ENCODE data around the gene C11orf42.
"Not testable (repeated sequence)": the region's sequence is repeated elsewhere in the genome, so short reads cannot be mapped to it uniquely, and the experiment has no call there.

The C11orf42 gene

DNA sequence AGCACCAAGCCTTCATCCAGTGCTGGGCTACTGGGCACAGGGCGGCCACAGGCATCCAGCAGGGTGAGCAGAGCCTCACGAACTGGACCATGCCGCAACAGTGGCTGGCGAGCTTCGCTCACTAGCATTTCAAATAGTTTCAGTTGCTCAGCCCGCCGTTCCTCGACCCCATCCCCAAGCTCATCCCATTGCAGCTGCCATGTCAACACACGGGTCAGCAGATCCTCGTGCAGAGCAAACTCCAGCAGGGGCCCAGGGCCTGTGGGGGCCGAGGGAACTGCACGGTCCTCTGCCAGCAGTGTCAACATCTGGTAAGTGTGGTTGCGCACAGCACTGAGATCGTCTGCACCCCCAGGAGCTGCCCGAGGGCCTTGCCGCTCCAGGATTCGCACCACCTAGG, 18.5 kb downstream of the C11orf42 start:
- DNase-seq = no peak

DNA sequence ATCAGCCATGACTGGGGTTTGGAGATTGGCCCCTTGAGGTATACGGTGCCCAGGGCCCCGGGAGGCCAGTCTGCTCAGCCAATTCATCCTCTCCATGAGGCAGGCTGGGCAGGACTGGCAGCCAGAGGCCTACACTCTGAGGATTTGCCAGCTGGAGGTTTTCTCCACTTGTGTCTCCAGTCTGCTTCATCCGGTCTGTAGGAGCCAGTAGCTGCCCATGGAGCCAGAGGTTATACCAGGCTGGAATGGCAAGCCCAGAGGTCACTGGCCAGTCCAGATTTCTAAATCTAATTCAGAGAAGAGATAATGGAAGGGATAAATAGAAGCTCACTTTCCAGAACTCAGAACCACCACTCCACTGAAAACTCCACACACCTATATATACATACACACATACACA, 19.1 kb downstream of the C11orf42 start:
- no peak for DNase-seq

DNA sequence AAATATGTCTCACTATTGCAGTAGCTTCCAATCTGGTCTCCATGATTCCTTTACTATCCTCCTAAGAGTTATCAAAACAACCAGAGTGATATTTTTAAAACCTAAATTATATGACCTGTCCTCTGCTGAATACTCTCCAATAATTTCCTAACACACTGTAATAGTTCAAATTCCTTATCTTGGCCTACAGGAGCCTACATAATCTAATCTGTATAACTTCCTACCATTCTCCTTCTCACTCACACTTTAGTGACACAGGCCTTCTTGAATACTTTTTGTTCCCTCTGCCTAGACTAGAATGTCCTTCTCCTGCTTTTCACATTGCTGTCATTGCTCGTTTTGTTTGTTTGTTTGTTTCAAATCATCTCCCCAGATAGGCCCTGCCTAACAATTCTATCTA, 19.7 kb downstream of the C11orf42 start:
- no peak for DNase-seq

DNA sequence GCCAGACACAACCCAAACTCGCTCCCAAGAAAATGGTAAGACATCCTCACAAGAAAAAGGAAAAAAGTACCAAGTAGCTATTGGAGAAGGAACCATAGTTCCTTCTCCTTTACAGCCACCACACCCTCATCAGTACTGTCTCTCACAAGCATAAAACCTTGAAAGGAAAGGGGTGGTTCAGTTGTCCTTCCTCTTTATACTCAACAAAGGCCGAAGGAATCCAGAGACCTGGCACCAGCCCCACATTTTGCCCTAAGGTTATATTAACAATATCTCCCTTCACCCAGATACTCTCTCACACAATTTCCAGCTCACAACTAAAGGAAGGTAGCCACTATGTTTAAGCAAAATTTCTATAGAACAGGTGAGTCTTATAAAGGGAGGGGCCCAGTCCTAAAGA, 20.5 kb downstream of the C11orf42 start:
- no peak for DNase-seq

DNA sequence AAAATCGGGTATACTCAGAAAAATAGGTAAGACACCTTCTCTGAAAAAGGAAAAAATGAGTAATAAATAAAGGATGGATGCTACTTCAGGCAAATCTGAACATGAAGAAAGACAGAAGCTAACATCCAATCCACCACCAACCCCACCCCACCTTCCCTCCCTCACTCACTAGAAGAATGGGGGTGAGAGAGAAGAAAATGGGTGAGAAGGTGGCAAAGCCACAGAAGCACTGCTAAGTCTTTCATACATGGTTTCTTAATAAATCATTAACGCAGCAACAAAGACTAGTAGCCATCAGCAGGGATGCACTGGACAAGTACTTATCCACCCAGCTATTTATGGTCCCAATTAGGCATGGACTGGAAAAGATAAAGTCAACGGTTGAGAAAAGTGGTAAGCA, 23.2 kb downstream of the C11orf42 start:
- no peak for DNase-seq

DNA sequence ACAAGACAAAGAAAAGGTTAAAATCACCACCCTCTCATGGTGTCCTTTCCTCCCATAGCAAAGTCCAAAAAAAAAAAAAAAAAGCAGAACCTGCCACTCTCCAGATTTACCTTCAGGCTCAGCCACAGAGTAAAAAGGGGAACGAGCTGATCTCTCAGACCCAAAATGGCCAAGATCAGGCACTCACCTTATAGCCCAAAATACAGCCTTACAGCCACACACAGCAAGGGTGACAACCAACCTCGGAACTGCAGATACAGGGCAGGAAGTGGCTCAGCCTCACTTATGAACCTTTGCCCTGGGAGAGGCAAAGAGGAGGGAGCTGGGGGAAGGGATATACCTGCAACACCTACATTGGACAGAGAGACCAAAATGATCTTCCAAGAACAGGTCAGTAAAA, 24.6 kb downstream of the C11orf42 start:
- no peak for DNase-seq

DNA sequence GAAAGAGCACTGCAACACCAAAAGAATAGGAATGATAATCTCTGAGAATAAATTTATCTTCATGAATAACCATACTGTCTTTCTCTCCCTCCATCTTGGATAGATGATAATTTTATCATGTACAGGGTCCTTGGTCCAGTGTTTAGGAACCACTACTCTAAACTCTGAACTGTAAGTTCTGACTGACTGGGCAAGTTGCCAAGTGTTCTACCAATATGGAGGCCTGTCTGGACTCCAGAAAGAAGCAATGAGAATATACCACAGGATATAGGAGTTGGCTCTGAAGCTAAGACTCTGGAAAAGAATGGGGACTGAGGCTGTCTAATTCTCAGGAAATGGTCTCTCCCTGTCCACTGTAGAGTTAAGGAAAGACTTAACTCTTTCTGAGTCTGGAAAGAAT, 27.5 kb downstream of the C11orf42 start:
- no peak for DNase-seq

DNA sequence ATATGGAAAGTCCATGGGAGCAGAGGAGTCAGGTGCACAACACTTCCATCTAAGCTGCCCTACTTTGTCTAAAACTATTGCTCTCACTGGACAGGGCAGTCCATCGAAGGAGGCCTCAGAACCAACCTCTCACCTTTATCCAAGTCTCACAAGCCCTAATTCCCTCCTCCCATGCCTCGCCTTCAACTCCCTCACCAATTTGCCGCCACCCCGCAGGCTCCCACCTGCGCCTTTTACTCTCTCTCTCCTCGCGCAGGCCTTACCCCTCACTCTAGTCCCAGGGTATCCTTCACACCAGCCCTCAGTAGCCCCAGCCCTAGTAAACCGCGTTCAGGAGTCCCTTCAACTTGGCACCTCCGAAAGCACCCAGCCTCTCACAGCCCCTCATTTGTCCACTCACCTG, 28.6 kb downstream of the C11orf42 start:
- DNase-seq = no peak

DNA sequence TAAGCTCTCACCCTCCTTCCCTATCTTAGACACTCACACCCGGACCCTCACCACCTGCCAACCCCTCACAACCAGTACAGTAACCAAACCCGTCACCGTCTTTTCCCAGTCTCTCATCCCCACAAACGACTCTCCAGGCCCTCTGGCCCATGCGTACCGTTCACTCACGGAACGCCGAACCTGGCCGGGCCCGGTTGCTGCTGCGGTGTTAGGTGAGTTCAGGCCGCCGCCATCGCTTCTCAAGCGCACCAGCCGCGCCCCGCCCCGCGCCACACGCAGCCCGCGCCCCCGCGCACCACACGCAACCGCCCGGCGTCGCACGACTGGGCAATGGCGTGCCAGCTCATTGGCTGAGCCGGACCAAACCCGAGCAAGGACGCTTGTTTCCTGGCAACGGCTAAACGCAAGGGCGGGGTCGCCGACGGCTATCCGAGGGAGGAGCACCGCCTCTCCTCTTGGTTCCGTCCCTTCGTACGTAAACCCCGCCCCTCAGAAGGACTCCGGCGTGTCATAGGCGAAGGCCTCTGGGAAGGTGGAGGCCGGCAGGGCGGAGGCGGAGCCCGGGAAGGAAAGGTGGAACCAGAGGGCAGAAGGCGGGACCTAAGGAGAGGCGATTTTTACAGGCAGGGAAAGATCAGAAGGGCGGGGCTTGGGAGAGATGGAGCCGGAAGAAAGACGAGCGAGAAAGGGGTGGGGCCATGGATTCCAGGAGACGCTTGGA, 29.2 kb downstream of the C11orf42 start, which contains the start of gene FHIP1B:
FHIP1B (minus strand) TSS at position 250 of the 721 bp plus-strand sequence. CDS start 10,120 bp downstream, outside the sequence.
- DNase-seq = peak; percentile 98

DNA sequence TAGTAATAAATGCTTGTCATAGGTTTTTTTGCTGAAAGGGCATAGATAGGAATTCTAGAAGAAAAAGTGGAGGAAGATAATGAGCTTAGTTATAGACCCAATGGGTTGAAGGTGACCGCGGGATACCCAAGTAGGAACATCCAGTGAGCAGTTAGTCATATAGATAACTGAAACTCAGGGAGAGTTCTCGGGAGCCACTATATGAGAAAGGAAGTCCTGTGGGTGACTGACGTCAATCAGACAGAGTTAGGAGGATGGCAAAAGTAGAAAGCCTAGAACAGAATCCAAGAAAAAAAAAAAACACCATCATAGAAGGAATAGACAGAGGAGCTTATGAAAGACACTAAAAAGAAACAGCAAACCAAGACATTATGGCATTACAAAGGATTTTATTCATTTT, 31.9 kb downstream of the C11orf42 start:
- DNase-seq = no peak

DNA sequence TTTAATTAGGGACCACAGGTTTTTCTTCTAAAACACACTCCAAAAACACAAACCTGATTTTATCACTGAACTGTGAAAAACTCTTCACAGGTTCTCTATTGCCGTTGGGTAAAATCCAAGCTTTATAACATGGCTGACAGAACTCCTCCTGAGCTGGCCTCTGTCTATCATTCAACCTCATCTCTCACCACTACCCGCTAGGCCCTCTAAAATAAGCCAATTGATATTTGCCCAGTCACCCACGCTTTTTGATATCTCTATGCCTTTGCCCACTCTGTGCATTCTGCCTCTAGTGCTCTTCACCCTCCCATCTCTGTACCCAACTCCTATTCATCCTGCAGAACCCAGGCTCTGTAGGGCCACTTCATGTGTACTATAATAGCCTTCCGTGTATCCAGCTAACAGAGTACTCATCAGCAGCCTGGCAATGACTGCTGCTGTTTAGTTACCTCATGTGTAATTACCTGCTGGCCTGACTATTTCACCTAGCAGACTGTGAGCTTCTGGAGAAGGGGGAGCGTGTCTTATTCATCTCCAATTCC, 32.5 kb downstream of the C11orf42 start:
- DNase-seq = no peak

DNA sequence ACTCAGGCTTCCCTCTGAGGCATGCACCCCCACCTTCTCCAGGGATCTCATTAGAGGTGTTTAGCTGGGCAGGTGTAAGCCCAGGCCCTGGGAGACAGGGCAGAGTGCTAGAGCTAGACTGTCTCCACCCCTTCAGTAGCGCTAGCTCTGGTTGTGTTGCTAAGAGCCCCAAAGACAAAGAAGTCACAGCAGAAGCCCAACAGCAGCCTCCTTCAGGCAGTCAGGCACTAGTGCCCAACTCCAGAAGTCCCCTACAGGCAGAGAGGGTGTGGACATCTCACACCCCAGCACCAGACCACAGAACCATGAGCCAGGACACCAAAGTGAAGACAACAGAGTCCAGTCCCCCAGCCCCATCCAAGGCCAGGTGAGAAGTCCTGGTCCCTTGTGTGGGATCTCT, 33.5 kb downstream of the C11orf42 start, which contains the start of gene CNGA4:
CNGA4 (plus strand) TSS at position 188 of the 400 bp plus-strand sequence; CDS start at position 306, 118 bp downstream.
- DNase-seq = no peak

DNA sequence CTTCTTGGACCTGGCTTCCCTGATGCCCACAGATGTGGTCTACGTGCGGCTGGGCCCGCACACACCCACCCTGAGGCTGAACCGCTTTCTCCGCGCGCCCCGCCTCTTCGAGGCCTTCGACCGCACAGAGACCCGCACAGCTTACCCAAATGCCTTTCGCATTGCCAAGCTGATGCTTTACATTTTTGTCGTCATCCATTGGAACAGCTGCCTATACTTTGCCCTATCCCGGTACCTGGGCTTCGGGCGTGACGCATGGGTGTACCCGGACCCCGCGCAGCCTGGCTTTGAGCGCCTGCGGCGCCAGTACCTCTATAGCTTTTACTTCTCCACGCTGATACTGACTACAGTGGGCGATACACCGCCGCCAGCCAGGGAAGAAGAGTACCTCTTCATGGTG, 34.8 kb downstream of the C11orf42 start:
- no peak for DNase-seq

DNA sequence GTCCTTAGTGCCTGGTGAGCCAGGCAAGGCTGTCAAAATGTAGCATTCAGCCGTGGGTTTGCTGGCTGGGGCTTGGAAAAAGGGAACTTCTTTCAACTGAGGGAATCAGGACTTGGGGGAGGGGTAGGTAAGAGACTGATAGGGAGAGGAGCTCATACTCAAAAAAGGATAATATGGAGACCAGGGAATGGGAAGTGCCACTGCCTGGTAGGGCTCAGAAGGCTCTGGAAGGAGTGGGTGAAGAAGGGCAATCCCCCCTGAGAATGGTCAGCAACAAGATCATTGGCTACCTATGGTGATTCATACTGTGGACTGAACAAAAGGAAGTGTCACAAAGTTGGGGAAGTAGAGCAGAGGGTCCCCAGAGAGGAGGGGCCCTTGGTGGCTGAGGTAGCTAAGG, 35.4 kb downstream of the C11orf42 start:
- DNase-seq = no peak

DNA sequence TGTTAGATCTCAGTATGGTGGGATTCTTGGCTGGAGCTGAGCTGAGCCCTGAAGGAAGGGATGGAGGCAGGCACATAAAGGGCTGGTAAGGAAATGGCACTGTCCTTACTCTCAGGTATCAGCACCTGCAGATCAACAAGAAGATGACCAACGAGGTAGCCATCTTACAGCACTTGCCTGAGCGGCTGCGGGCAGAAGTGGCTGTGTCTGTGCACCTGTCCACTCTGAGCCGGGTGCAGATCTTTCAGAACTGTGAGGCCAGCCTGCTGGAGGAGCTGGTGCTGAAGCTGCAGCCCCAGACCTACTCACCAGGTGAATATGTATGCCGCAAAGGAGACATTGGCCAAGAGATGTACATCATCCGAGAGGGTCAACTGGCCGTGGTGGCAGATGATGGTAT, 36.0 kb downstream of the C11orf42 start:
- DNase-seq = no peak

DNA sequence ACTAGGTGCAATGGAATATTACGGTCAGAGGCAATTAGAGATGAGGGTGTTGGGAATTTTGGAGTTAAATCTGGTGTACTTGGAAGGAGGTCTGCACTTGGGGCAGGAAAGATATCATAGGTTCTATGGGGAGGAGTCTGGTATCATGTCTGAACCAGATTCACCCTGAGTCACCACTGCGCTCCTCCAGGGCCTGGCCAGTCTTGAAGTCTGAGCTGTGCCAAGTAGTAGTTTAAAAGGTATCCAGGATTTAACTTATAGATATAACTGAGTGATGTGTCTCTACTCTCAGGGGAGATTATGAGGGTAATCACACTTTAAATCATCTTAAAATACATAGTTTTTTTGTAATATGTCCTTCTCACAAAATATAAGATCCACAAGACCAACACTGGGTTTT, 40.2 kb downstream of the C11orf42 start:
- no peak for DNase-seq

DNA sequence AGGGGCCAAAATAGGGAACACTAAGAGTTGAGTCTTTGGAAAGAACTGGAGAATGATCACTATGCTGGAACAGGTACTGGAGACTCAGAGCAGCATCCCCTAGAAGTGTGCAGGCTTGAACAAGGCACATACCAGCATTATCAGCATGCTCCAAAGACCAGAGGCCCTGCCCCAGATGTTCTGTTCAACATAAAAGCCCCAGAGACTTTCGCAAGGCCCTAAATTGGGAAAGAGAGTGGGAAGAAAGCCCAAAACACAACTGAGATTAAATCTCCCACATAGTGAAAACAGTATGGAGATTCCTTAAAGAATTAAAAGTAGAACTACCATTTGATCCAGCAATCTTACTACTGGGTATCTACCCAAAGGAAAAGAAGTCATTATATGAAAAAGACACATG, 42.9 kb downstream of the C11orf42 start:
- DNase-seq = no peak

DNA sequence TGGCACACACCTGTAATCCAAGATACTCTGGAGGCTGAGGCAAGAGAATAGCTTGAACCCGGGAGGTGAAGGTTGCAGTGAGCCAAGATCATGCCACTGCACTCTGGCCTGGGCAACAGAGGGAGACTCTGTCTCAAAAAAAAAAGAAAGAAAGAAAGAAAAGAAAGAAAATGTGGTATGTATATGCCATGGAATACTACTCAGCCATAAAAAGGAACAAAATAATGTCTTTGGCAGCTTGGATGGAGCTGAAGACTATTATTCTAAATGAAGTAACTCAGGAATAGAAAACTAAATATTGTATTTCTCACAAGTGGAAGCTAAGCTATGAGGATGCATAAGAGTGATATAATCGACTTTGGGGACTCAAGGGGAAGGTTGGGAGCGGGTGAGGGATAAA, 43.5 kb downstream of the C11orf42 start:
- DNase-seq = not testable (repeated sequence)

DNA sequence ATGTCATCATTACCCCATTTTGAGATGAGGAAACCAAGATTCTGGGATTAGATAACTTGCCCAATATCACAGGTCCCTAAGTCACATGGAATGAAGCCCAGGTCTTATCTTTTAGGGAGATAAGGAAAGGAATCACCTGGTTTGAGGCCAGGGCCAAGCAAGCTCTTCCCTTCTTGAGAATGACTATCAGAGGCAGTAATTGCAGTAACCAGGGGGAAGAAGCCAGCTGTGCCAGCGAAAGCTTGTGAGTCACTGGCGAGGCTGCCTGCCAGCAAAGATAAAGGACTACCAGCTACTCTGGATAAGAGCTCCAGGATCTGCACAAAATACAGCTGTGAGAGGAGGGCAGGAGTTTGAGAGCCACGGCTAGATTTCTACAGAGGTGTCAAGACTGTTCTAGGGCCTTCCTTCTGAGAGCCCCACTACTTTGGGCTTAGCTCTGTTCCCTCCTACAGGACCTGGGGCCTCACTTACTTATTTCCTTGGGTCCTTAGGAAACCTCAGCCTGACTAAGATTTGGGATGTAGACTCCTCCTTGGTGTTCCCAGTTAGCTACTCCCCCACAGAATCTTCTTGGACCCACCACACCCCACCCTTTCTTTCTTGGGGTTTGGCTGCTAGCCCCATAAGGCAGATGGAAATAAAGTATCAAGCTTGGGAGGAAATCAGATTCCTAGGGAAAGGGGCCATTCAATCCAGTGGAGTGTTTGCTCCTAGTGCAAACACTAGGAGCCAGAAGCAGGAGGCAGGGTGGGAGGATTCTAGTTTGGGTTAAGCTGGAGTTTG, 44.6 kb downstream of the C11orf42 start:
- DNase-seq = no peak

DNA sequence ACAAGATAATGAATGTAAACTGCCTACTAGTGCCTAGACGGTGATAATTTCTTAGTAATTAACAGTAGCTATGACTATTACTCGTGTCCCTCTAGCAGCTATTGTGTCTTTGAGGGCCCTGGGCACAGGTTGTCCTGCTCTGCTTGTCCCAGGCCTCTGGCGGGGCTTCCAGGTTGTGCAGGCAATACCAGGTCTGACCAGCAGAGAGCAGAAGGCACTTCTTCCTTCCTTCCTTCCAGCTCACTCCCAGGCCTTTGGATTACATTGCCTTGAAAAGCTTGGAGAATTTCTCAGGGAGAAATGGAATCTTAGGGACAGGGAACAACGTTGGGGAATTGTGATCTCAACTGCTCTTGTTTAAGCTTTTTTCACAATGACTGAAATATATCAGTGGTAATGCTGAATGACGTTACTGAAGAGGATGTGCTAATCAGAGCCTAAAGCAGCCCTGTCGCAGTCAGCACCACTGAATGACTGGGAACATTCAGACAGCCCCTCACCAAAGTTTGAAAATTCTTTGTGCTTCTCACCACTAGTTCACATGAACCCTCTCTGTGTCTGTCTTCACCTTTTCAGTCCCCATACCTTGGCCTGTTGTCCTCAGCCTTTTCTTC, 45.9 kb downstream of the C11orf42 start:
- DNase-seq = peak; percentile 43

DNA sequence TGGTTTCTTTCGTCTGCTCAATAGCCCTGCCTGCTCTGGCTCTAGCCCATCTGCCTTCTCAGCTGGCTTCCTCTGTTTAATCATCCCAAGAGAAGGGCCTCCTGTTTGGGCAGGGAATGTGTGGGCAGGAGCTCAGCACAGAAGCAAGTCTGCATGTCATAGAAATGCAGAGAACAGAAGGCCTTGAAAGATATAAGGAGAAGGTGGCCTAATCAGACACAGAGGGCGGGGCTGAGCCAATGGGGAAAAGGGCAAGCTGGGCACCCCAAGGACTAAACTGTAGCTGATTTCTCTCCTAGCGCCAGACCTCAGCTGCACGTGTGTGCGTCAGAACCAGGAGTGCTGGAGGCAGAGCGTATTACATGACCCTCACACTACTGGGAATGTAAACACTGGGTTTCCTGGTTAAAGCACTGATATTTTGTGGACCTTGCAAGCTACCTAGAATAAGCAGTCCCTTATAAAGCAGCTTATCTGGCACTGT, 46.7 kb downstream of the C11orf42 start:
- DNase-seq = no peak

DNA sequence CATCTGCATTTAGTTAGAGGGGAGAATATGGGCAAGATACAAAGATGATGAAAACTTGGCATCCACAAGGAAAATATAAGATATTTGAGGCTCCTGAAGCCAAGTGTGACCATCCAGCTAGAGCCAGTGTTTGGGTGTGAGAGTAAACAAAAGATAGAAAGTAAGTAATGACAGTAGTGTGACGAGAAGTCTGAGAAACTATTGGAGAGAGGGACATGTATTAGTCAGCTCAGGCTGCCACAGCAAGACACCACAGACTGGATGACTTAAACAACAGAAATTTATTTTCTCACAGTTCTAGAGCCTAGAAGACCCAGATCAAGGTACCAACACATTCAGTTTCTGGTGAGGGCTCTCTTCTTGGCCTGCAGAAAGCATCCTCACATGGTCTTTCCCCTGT, 47.8 kb downstream of the C11orf42 start:
- no peak for DNase-seq

DNA sequence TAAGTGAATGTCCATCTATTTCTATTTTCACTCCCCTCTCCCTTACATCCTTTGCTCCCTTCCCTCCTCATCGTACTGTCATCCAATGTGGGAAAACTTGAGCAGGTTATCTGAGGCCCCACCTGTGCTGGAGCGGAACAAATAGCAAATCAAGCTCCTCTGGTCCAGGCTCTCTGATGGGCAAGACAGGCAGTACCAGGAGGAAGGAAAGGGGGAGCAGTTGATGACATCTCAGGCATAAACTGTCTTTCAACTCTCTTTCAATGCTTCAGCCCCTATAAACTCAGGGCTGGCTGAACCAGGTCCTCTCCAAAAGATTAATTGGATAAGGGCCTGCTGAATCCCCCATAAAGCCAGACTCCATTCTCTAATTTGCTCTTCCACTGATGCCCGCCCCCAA, 52.8 kb downstream of the C11orf42 start:
- no peak for DNase-seq

All from activated CD4-positive, alpha-beta T cell treated with anti-CD3 and anti-CD28 coated beads, Interleukin-2, amount 50 U/mL, for 1 hour (primary cell).